K562 (cell line): ENCODE measurements around the gene MIX23. TPM values are rescaled to one million over a fixed set of nuclear protein-coding genes. Genes with fewer than 3 reads are reported as not detected.

ENCODE experiments used
- ATAC-seq: fragments of 200-7000 bp; cut with Tn5 transposase; 3 replicates; pipeline ENCODE4 v1.9.1; 2020; ENCODE audit warnings: moderate library complexity
- BruUV-seq: library from RNA; stranded (reverse); fragments of 400-500 nt; replicated peaks from 2 replicates; lab custom pipeline; 2021; lab: Mats Ljungman, UMichigan
- CTCF ChIA-PET: fragments of 300-600 bp; formaldehyde crosslinking; extraction: SDS; loops from one replicate; lab custom pipeline; 2021; ENCODE audit warnings: low intra/inter-chr PET ratio; lab: Yijun Ruan, JAX
- POLR2A ChIA-PET: fragments of 300-600, 350-650 bp; sonication (Branson Sonifier 250); formaldehyde crosslinking; extraction: SDS; loops from one replicate; lab custom pipeline; 2021; ENCODE audit warnings: antibody characterized with exemption, inconsistent platforms; lab: Yijun Ruan, JAX
- DNase-seq, 4 experiments: peaks; one replicate each; pipeline versions ENCODE4 v3.0.0 to v3.0.0-alpha.2; 2011 to 2018; ENCODE audit warnings: low spot score in 3 of 4, mixed read lengths in 3 of 4; ENCODE audit errors: extremely low read depth in 1 of 4
- FAIRE-seq: peaks from 2 replicates; lab custom pipeline; 2011; peaks lifted over from hg19 to GRCh38; lab: Jason Lieb, UNC
- H2AFZ ChIP-seq: 2 replicates; pipeline ENCODE4 v1.6.0; 2011; ENCODE audit warnings: low read depth, low read length, control low read depth, inconsistent platforms
- H3K27ac ChIP-seq: fragments of 200-600 bp; 3 replicates; pipeline ENCODE4 v1.8.0; 2011; ENCODE audit warnings: low read depth, mild to moderate bottlenecking, control low read depth, inconsistent platforms, low read length, moderate library complexity, mixed read lengths; ENCODE audit errors: extremely low read depth
- H3K27me3 ChIP-seq, 2 experiments: fragments of 300-600 bp in 1 of 2; 2 replicates in 1 of 2; 3 replicates in 1 of 2; pipeline versions ENCODE4 v1.6.0 to v1.8.0; 2011; ENCODE audit warnings: inconsistent platforms in 2 of 2, low read length in 2 of 2, mild to moderate bottlenecking in 1 of 2, mixed read lengths in 1 of 2, moderate library complexity in 1 of 2; ENCODE audit not compliant: control insufficient read depth in 2 of 2, insufficient read depth in 2 of 2
- H3K36me3 ChIP-seq: fragments of 300-600 bp; 3 replicates; pipeline ENCODE4 v1.8.0; 2011; ENCODE audit warnings: mild to moderate bottlenecking, low read length, inconsistent platforms; ENCODE audit not compliant: control insufficient read depth, insufficient read depth
- H3K4me1 ChIP-seq, 2 experiments: fragments of 200-600 bp in 1 of 2; replicated peaks in 1 of 2; 2 replicates in 1 of 2; 3 replicates in 1 of 2; pipeline versions ENCODE4 v1.5.1 to v1.8.0; 2011; ENCODE audit warnings: inconsistent platforms in 2 of 2, low read length in 2 of 2, mild to moderate bottlenecking in 1 of 2, mixed read lengths in 1 of 2, moderate library complexity in 1 of 2; ENCODE audit not compliant: control insufficient read depth in 2 of 2, insufficient read depth in 2 of 2
- H3K4me2 ChIP-seq: 2 replicates; pipeline ENCODE4 v1.6.1; 2011; ENCODE audit warnings: low read length, control low read depth, inconsistent platforms, mixed read lengths; ENCODE audit not compliant: insufficient read depth
- H3K4me3 ChIP-seq: fragments of 200-600 bp; sonication (generic), shearing (Covaris generic); 2 replicates; pipeline ENCODE4 v1.5.1; 2016; ENCODE audit warnings: control low read depth, inconsistent platforms
- H3K79me2 ChIP-seq: fragments of 200-600 bp; 3 replicates; pipeline ENCODE4 v1.8.0; 2011; ENCODE audit warnings: low read length, inconsistent platforms; ENCODE audit not compliant: control insufficient read depth, insufficient read depth
- H3K9ac ChIP-seq, 2 experiments: 2 replicates each; pipeline versions ENCODE4 v1.6.0 to v1.6.1; 2011; ENCODE audit warnings: low read depth in 2 of 2, low read length in 2 of 2, control low read depth in 1 of 2, inconsistent platforms in 1 of 2, mild to moderate bottlenecking in 1 of 2, mixed read lengths in 1 of 2; ENCODE audit not compliant: insufficient read depth in 1 of 2
- H3K9me1 ChIP-seq: one replicate; pipeline ENCODE4 v1.6.0; 2011; ENCODE audit warnings: inconsistent platforms, mild to moderate bottlenecking, low read length, moderate library complexity; ENCODE audit not compliant: control insufficient read depth, insufficient read depth
- H3K9me3 ChIP-seq: replicated peaks from 2 replicates; pipeline ENCODE4 v1.5.1; 2011; ENCODE audit warnings: low read depth, low read length, inconsistent platforms; ENCODE audit not compliant: control insufficient read depth, insufficient read depth
- H4K20me1 ChIP-seq: replicated peaks from 2 replicates; pipeline ENCODE4 v1.6.1; 2011; ENCODE audit warnings: low read length, inconsistent platforms, mixed read lengths; ENCODE audit not compliant: control insufficient read depth, insufficient read depth
- BRF2 ChIP-seq: IDR thresholded peaks from 3 replicates; pipeline ENCODE4 v1.6.1; 2011; ENCODE audit warnings: borderline replicate concordance, mild to moderate bottlenecking; ENCODE audit not compliant: insufficient read length, insufficient read depth
- CEBPG ChIP-seq, 3 experiments: fragments of 200-800 bp in 1 of 3; sonication (Bioruptor generic) in 1 of 3; sonication (generic) in 1 of 3; formaldehyde crosslinking in 1 of 3; IDR thresholded peaks in 2 of 3; conservative IDR thresholded peaks in 1 of 3; 2 replicates each; pipeline versions ENCODE4 v1.6.1 to v1.8.0; 2016 to 2022; ENCODE audit warnings: missing compliant biosample characterization in 2 of 3, missing genetic modification characterization in 2 of 3, mild to moderate bottlenecking in 1 of 3, missing genetic modification reagents in 1 of 3
- CREB5 ChIP-seq: fragments of 250-450 bp; sonication (Bioruptor Pico); IDR thresholded peaks from 2 replicates; pipeline ENCODE4 v1.5.0; 2020; ENCODE audit warnings: mild to moderate bottlenecking
- DEAF1 ChIP-seq: fragments of 450-650 bp; formaldehyde crosslinking; IDR thresholded peaks from 2 replicates; pipeline ENCODE4 v1.4.0; 2020; ENCODE audit warnings: mild to moderate bottlenecking, moderate library complexity
- DLX4 ChIP-seq: fragments of 250-450 bp; sonication (Bioruptor Pico); IDR thresholded peaks from 2 replicates; pipeline ENCODE4 v1.6.1; 2021; ENCODE audit warnings: mild to moderate bottlenecking
- FOXA3 ChIP-seq, 2 experiments: fragments of 450-650 bp in 1 of 2; sonication (generic) in 1 of 2; formaldehyde crosslinking; IDR thresholded peaks in 1 of 2; conservative IDR thresholded peaks in 1 of 2; 2 replicates each; pipeline versions ENCODE4 v1.4.0 to v1.8.0; 2020 to 2022; ENCODE audit warnings: mild to moderate bottlenecking in 2 of 2, missing genetic modification reagents in 1 of 2
- HDAC3 ChIP-seq: fragments of 450-650 bp; IDR thresholded peaks from 2 replicates; pipeline ENCODE4 v1.6.1; 2018; ENCODE audit warnings: borderline replicate concordance, mild to moderate bottlenecking, moderate library complexity; ENCODE audit not compliant: partially characterized antibody
- HIVEP1 ChIP-seq: fragments of 250-450 bp; sonication (Bioruptor Pico); IDR thresholded peaks from 2 replicates; pipeline ENCODE4 v1.4.0; 2020; ENCODE audit warnings: mild to moderate bottlenecking
- KDM5B ChIP-seq: fragments of 200-600 bp; sonication (generic); IDR thresholded peaks from 2 replicates; pipeline ENCODE4 v1.6.1; 2012; ENCODE audit warnings: low read depth, mild to moderate bottlenecking, moderate library complexity, low read length, control low read depth, inconsistent platforms; ENCODE audit not compliant: insufficient replicate concordance
- PCBP1 ChIP-seq: fragments of 200-400 bp; formaldehyde crosslinking; IDR thresholded peaks from 2 replicates; pipeline ENCODE4 v1.6.1; 2018; ENCODE audit warnings: mild to moderate bottlenecking, low read depth, low read length; ENCODE audit not compliant: poor library complexity, severe bottlenecking
- POLR2B ChIP-seq: fragments of 450-650 bp; IDR thresholded peaks from 2 replicates; pipeline ENCODE4 v1.6.1; 2018; ENCODE audit warnings: low read depth; ENCODE audit not compliant: partially characterized antibody
- SREBF2 ChIP-seq: sonication (generic); formaldehyde crosslinking; IDR thresholded peaks from 2 replicates; pipeline ENCODE4 v1.4.0; 2020; ENCODE audit warnings: mild to moderate bottlenecking, missing genetic modification reagents
- ZNF134 ChIP-seq: fragments of 250-450 bp; sonication (Bioruptor Pico); conservative IDR thresholded peaks from 2 replicates; pipeline ENCODE4 v1.4.0; 2020
- ZNF217 ChIP-seq: sonication (generic); formaldehyde crosslinking; IDR thresholded peaks from 2 replicates; pipeline ENCODE4 v1.8.0; 2022; ENCODE audit warnings: mild to moderate bottlenecking, missing genetic modification reagents
- ZNF707 ChIP-seq: fragments of 250-450 bp; sonication (Bioruptor Pico); conservative IDR thresholded peaks from 2 replicates; pipeline ENCODE4 v1.8.0; 2022; ENCODE audit warnings: inconsistent platforms, mild to moderate bottlenecking, moderate library complexity
- ZNF717 ChIP-seq: fragments of 250-450 bp; sonication (Bioruptor Pico); IDR thresholded peaks from 2 replicates; pipeline ENCODE4 v1.5.0; 2021
- ZNF76 ChIP-seq: fragments of 250-450 bp; sonication (Bioruptor Pico); IDR thresholded peaks from 2 replicates; pipeline ENCODE4 v1.4.0; 2020; ENCODE audit warnings: mild to moderate bottlenecking, moderate library complexity, borderline replicate concordance
- WGBS: fragments of 100-300 bp; shearing (Covaris generic); methylation state at CpG from one replicate; pipeline ENCODE4 v1.1.6; 2016; ENCODE audit warnings: low coverage, mixed read lengths; ENCODE audit not compliant: insufficient coverage; ENCODE audit errors: missing lambda C conversion rate; 5-methylcytosine and 5-hydroxymethylcytosine counted together
- in situ Hi-C: fragments of 300-500 bp; cut with MboI; formaldehyde crosslinking; loops from 4 replicates; pipeline ENCODE4 v1.15.0; 2018; ENCODE audit warnings: inconsistent platforms, mixed read lengths
- intact Hi-C: fragments of 100-400 bp; cut with micrococcal nuclease; formaldehyde crosslinking; loops from 2 replicates; pipeline ENCODE4 v1.14.2; 2022
- polyA plus RNA-seq, 8 experiments: library from polyadenylated mRNA; depleted of rRNA in 4 of 8; stranded (reverse) in 5 of 8; unstranded in 3 of 8; fragments of >200 nt; fragmentation: Nextera tagmentation in 2 of 8; fragmentation: Illumina TruSeq in 1 of 8; extraction: Ambion mirVana in 2 of 8; extraction: Trizol in 1 of 8; gene quantifications; 2 replicates each; pipeline versions ENCODE4 v1.2.1 to v1.2.3, GENCODE V29; 2011 to 2014; ENCODE audit warnings: inconsistent platforms in 1 of 8, missing spikeins in 1 of 8
- total RNA-seq, 7 experiments: library from RNA; depleted of rRNA in 6 of 7; stranded (reverse); fragments of >200 nt in 6 of 7; fragmentation: Illumina TruSeq in 2 of 7; extraction: Trizol in 2 of 7; gene quantifications; 2 replicates each; pipeline versions ENCODE4 v1.2.1 to v1.2.3, GENCODE V29; 2011 to 2021; ENCODE audit warnings: low replicate concordance in 1 of 7

The MIX23 gene
- total and polyA plus RNA-seq, 9 of the 15 experiments (the other 6 are each of a cell fraction or from before 2014, with no cell fraction given): 45.5 to 185 (median 106) TPM

GRCh38 chr3:122374034-122374433 is 9.0 kb downstream of the MIX23 start (continued):
- no peak for TF ChIP-seq POLR2B
- no peak for TF ChIP-seq PCBP1
- no peak for TF ChIP-seq BRF2
- TF ChIP-seq ZNF217 (CRISPR knock-in tag): no peak
- TF ChIP-seq ZNF707 (CRISPR knock-in tag): no peak

GRCh38 chr3:122366379-122366749 is 16.7 kb downstream of the MIX23 start:
- no peak for ATAC-seq
- H2AFZ ChIP-seq: no peak overlapping the region
- TF ChIP-seq HDAC3: no peak
- TF ChIP-seq CEBPG (CRISPR knock-in tag; IDR thresholded peaks at IDR 0.05): no peak
- TF ChIP-seq CEBPG (tag; conservative IDR thresholded peaks at IDR 0.05 in 1 of 2, IDR thresholded peaks at IDR 0.05 in 1 of 2): no peak
- no peak for TF ChIP-seq ZNF134 (CRISPR knock-in tag)
- TF ChIP-seq ZNF717: no peak
- no peak for TF ChIP-seq CREB5 (CRISPR knock-in tag)
- TF ChIP-seq HIVEP1 (CRISPR knock-in tag): no peak
- TF ChIP-seq SREBF2 (CRISPR knock-in tag): no peak
- no peak for TF ChIP-seq KDM5B
- no peak for TF ChIP-seq FOXA3 (CRISPR knock-in tag; conservative IDR thresholded peaks at IDR 0.05 in 1 of 2, IDR thresholded peaks at IDR 0.05 in 1 of 2)
- TF ChIP-seq DLX4: no peak
- TF ChIP-seq ZNF76 (CRISPR knock-in tag): no peak
- TF ChIP-seq DEAF1 (CRISPR knock-in tag): no peak

More at GRCh38 chr3:122366379-122366749, 16.7 kb downstream of the MIX23 start:
- H3K4me2 ChIP-seq: no peak overlapping the region
- ChIA-PET POLR2A (no interaction called here), CTCF (no interaction called here)
- BruUV-seq: no TSS peak
- H3K4me1 ChIP-seq: no peaks in the 10 kb centered on the region; a peak in 2 of 5 replicates
- in situ Hi-C loops (no loop called here), intact Hi-C loops (no loop called here)
- 89% methylated on average over 4 of the region's 5 CpGs for WGBS
- DNase-seq: no peak
- H3K27ac ChIP-seq: no peak overlapping the region; the same call in 2 of the 3 replicates
- no peaks in the 10 kb centered on the region for H3K27me3 ChIP-seq
- FAIRE-seq: no peak
- peaks cover 87% of the 10 kb centered on the region for H3K36me3 ChIP-seq
- no peaks in the 10 kb centered on the region for H4K20me1 ChIP-seq
- H3K9ac ChIP-seq: no peak overlapping the region
- no peak overlapping the region for H3K4me3 ChIP-seq
- H3K79me2 ChIP-seq: no peaks in the 10 kb centered on the region
- no peaks in the 10 kb centered on the region for H3K9me3 ChIP-seq
- H3K9me1 ChIP-seq: no peaks in the 10 kb centered on the region
